NCI-H146 (cell line): ENCODE results near the gene CELA3B.
A peak's percentile ranks its signal among the peaks of the same experiment; 100 is the strongest.
"Not testable (repeated sequence)": the region's sequence is repeated elsewhere in the genome, so short reads cannot be mapped to it uniquely, and the experiment has no call there.

Source experiments
- DNase-seq: peaks from one replicate; lab custom pipeline; 2025; lab: John Stamatoyannopoulos, UW

Gene CELA3B

DNA sequence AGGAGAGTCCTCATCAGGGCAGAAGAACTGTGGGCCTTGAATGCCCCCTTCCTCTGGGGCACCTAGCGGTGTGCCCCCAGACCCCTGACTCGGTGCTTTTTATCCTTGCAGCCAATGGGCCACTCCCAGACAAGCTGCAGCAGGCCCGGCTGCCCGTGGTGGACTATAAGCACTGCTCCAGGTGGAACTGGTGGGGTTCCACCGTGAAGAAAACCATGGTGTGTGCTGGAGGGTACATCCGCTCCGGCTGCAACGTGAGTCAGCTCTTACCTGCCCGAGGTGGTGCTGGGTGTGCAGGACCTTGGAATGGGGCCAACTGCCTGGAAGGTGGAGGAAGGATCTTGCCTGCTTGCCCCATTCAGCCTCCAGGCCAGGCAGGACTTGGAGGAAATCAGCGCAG lies 30.4 kb downstream of the CELA3B start:
- DNase-seq = not testable (repeated sequence)

DNA sequence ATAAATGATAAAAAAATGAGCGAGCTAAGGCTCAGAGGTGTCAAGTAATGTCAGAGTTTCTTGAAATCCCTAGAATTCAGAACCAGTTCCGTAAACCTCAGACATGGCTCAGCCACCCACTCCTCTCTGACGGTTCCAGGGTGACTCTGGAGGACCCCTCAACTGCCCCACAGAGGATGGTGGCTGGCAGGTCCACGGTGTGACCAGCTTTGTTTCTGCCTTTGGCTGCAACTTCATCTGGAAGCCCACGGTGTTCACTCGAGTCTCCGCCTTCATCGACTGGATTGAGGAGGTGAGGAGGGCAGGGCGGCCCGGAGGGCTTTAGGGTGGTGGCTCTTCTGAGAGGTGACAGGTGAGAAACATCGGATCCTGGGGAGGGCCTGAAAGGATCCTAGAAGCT lies 32.7 kb downstream of the CELA3B start:
- not testable (repeated sequence) for DNase-seq

DNA sequence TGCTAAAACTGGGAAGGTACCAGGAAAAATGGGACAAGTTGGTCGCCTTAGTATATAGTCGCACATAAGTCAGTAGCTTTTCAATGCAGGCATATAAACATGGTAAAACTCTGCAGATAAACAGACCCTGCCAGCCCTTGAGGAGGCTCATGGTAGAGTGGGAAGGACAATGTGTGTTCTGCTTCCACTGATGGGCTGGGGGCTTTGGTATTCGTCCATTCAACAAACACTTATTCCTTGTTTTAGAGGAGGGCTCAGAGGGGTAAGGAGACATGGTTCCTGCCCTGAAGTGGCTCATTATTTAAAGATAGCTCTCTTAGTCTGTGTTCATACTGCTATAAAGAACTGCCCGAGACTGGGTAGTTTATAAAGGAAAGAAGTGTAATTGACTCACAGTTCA lies 35.9 kb downstream of the CELA3B start:
- DNase-seq = not testable (repeated sequence)

DNA sequence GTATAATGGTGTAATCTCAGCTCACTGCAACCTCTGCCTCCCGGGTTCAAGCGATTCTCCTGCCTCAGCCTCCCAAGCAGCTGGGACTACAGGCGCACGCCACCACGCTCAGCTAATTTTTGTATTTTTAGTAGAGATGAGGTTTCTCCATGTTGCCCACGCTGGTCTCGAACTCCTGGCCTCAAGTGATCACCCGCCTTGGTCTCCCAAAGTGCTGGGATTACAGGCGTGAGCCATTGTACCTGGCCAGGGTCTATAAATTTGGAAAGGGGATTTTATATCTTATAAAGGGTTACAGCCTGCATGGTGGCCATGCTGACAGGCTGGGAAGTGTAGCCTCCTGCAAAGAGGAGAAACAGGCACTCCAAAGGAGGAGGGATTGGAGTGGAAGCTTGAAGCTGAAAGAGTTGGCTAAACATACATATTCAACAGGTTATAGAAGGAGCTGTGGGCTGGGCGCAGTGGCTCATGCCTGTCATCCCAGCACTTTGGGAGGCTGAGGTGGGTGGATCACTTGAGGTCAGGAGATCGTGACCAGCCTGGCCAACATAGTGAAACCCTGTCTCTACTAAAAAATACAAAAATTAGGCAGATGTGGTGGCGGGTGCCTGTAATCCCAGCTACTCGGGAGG lies 37.9 kb downstream of the CELA3B start:
- DNase-seq = not testable (repeated sequence)

DNA sequence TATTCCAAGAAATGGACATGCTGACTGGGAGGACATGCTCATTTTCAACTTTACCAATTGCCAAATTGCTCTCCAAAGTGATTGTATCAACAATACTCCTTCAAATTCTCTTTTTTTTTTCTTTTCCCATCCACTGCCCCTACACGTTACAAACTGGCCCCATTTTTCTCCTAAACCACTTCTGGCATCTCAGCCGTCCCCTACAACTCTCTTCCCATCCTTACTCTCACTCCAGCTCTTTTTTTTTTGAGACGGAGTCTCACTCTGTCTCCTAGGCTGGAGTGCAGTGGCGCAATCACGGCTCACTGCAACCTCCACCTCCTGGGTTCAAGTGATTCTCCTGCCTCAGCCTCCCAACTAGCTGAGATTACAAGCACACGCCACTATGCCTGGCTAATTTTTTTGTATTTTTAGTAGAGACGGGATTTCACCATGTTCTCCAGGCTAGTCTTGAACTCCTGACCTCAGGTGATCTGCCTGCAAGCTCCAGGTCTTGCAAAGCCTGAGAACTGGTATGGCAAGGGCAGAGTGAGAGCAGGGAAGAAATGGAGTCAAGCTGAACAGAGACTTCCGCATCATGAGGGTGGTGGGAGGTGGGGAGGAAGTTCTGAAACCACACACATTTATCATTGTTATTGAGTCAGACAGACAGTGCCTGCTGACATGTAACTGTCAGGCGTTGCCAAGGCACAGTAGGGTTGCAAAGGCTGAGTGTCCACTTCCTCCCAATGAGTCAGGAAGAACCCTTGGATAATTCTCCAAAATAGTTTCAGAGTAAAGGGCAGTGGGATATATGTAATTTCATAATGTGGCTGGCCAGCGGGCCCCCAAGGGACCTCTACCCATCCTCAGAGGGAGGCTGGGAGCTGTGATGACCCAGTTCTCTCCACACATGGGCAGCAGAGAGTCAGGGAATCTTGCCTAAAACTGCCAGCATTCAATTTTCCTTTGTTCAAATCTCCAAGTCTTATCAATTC lies 42.0 kb downstream of the CELA3B start:
- no peak for DNase-seq

DNA sequence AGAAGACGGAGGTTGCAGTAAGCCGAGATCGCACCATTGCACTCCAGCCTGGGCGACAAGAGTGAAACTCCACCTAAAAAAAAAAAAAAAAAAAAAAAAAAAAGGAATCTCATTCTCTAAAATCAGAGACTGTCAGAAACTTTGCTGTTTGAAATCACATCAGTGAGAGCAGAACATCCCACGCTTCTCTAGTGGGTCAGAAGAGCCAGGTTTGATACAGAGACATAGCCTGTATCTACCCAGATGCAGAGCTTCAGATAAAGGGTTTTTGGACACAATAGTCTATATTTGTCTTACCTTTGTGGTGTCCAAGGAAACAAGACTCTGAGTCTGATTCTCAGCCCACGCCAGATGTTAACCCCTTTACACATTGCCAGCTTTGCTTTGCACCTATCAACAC lies 44.2 kb downstream of the CELA3B start:
- DNase-seq = no peak

DNA sequence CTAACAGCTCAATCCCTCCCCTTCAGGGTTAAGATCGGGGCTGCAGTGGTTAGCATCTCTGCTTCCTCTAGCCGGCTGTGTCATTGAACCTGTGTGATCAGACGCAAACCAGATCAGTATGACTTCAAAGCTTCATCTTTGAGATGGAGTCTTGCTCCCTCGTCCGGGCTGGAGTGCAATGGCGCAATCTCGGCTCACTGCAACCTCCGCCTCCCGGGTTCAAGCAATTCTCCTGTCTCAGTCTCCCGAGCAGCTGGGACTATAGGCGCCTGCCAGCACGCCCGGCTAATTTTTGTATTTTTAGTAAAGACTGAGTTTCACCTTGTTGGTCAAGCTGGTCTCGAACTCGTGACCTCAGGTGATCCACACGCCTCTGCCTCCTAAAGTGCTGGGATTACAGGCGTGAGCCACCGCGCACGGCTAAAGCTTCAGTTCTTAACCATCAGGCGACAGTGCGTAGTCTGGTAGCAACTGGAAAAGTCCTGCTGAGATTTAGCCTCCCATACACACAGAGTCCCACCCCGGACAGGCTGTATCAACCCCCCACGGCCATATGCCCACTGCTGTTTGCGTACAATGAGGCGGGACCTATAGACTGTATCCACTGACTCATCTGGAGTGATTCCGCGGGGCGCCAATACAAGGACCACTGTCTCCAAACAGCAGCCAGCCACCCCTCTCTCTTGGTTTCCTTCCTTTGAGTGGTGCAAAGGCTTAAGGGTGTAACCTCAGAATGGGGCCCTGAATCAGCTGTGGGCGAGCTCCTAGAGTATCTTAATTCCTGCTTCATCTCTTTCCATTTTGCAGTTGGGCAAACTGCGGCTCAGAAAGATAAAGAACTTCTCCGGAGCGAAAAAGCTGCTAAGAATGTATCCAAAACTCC lies 47.9 kb downstream of the CELA3B start:
- DNase-seq = peak; percentile 75

DNA sequence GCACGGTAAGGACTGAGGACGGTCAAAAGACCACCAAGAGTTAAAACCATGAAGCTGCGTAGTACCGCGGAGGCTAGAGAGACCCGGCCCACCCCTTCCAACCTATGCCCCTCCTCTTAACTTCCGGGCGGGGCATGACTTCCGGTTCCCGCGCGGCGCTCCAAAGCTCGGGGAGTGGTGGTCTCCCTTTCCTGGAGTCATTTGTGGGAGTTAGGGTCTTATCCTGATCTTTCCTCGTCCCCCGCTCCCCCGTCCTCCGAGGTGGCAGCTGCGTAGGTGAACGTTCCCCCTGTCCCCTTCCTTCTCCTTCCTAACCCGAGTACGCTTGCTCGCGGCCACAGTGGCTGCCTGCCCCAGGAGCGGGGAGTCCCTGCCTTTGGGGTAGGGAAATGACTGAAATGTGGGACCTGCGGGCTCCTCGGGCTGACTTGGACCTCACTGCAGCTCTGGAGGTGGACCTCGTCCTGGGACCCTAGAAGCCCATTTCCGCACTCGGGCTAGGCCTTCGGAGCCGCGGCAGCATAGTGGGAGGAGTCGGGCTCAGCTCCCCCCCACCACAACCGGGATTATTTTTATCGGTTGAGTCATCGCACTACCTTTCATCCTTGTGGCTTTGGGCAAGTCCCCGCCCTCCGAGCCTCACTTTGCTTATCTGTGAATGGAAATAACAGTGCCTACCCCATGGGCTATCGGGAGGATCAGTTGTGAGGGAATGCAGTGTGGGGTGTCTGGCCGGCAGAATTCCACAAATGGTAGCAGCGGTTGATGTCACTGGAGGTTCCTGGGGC lies 48.7 kb downstream of the CELA3B start:
- DNase-seq = peak; percentile 88

DNA sequence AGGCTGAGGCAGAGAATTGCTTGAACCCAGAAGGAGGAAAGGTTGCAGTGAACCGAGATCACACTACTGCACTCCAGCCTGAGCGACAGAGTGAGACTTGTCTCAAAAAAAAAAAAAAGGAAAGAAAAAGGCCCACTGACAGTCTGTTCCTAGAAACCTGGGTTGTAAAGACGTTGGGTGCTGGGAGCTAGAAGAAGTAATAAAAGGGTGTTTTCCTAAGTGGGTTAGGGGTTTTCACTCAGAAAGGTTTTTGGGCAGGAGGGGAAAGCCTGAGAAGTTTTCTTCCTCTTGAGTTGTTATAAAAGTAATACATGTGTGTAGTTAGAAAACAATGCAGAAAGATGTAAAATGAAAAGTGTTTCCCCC lies 50.1 kb downstream of the CELA3B start:
- DNase-seq = no peak

DNA sequence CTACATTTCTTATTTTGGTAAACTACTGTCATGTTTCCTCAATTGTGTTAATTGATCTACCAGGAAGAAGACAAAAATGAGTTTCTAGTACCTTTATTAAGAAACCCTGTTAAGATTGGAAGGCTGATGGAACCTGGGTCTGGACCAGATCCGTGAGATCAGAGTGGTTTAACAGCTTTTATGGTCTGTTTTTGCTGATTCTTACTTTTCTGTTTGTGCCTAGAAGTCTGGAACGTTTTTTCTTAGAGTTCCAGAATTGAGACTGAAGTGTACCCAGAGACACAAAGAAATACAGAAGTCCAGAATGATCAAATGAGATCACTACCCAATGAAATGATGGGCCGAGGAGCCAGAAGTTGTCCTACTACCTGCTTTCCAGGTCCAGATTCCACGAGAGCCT lies 53.2 kb downstream of the CELA3B start:
- no peak for DNase-seq

DNA sequence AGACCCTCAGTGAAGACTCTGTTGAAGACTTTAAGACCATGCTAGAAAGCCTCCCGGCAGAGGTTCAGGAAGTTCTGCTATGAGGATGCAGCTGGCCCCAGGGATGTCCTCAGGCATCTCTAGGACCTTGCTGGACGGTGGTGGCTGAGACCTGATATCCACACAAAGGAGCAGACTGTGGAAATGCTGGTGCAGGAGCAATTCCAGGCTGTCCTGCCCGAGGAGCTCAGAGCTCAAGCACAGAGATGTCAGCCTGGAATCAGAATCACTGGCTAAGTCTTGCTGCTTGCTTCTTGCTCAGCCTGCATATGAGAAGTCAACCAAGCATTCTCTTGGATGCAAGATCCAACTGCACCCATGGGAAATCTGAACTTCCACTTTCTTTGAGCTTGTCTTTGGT lies 53.7 kb downstream of the CELA3B start:
- no peak for DNase-seq

DNA sequence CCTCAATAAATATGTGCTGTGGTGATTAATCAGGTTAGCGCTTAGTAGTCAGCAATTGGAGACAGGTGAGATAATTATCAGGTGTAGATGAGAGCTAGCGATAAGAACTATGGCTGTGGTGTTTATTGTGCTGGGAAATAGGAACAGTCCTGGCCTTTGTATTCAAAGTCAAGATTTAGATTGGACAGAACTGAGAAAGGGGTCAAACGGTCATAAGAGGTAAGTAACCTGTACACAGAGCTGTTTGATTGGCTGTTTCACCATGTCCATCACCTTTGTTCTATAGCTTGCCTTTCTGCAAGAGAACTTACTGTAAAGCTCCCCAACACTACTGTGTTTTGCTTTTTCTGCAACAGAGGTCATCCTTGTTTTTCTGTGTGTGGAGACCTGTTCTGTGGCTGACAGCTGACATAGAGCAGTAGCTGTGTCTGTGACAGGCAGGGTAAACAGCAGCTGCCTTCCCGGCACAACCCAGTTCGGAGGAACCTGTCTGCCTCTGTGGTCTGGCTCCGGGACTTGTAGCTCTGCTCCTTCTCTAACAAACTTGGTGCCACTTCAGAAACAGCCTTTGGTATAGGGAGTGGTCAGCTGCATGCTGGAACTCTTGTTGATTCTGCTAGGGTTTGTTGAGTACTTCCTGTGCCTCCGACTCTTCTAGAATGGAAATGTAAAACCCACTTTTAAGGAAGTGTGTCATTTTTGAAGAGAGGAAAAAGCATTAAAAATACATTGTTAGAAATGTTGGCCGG lies 54.6 kb downstream of the CELA3B start:
- peak; percentile 22 for DNase-seq

DNA sequence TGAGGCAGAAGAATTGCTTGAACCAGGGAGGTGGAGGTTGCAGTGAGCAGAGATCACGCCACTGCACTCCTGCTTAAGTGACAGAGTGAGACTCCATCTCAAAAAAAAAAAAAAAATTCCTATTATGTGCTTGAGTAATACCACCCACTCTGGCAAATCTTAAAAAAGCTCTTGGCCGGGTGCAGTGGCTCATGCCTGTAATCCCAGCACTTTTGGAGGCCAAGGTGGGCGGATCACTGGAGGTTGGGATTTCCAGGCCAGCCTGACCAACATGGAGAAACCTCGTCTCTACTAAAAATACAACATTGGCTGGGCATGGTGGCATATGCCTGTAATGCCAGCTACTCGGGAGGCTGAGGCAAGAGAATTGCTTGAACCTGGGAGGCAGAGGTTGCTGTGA lies 58.0 kb downstream of the CELA3B start:
- not testable (repeated sequence) for DNase-seq

DNA sequence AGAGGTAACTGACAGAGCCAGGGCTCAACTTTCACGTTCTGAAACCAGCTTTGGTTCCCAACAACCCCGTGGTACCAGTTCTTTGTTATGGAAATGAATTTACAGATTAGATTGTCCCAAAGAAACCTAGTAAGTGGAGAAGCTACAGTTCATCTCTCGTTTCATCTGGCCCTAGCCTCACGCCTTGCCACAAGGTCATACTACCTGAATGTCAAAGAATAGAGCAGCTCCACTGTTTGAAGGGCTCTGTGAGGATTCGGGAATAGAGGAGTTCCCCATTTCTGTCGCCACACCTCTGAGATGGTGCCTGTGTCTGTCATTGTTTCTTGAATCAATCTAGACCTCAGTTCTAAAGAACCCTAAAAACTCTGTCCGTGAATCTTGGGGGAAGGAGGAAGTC lies 60.7 kb downstream of the CELA3B start:
- DNase-seq = no peak

DNA sequence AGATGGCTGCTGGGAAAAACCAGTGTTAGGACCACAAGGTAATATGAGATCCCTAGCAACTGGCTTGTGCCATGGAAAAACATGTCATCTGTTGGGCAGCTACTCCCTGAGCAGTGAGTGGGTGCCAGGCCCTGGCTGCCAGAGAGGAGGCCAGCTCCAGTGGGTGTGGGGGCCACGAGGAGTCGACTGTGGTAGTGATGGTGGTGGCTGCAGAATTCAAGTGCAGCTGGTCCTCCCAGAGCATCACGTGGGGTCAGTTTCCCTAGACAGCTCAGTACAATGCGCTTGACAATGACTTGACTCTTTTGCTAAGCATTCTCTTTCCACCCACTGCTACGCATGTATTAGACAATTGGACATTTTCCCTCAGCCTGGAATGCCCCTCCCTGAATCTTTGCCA lies 61.2 kb downstream of the CELA3B start:
- no peak for DNase-seq
